ENCODE data around the gene CACNG6.

CACNG6 gene

DNA sequence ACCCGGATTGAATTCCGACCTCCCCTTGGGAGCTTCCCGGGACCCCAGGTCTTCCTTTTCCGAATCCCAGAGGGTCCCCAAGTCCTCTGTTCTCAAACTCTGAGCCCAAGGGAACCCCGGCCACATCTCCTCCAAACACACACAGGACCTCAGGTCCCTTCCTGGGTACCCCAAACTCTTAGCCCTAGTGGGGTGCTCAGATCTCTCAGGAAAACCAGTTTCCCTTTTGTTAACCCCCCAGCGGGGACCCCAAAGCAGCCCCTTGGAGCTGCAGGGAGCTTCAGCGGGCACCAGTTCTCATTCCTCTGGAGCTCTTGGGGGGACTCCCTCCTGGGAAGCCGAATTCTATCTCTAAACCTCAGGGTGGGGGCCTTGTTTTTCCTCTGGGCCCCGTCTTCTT lies 774 bp downstream of the CACNG6 start:
- no peak overlapping the region for H3K9ac ChIP-seq (ENCODE audit: low read depth, low read length)
- no peak for ATAC-seq (ENCODE audit: insufficient read depth, low read depth)
- H3K4me1 ChIP-seq (ENCODE audit: insufficient read depth, low read length), result no peaks in the 10 kb centered on the region
- no peaks in the 10 kb centered on the region for H3K27me3 ChIP-seq (ENCODE audit: insufficient read depth, low read length, poor library complexity)
- no peaks in the 10 kb centered on the region for H4K20me1 ChIP-seq (ENCODE audit: insufficient read depth, low read length)
- H2AFZ ChIP-seq (ENCODE audit: low read depth, low read length), result no peak overlapping the region
- H3K79me2 ChIP-seq (ENCODE audit: insufficient read depth, low read length), result no peaks in the 10 kb centered on the region
- no peak overlapping the region for H3K27ac ChIP-seq (ENCODE audit: low read length)
- no peak overlapping the region for H3K4me3 ChIP-seq (ENCODE audit: low read depth in 1 of 2, low read length in 2 of 2)
- H3K36me3 ChIP-seq (ENCODE audit: insufficient read depth, low read length), result no peaks in the 10 kb centered on the region
- no peak overlapping the region for H3K4me2 ChIP-seq (ENCODE audit: insufficient read depth, low read length)
- no peak for TF ChIP-seq EZH2 (IDR thresholded peaks at IDR 0.05; ENCODE audit: borderline replicate concordance, low read depth, low read length, severe bottlenecking)
- TF ChIP-seq, protein P1, sequence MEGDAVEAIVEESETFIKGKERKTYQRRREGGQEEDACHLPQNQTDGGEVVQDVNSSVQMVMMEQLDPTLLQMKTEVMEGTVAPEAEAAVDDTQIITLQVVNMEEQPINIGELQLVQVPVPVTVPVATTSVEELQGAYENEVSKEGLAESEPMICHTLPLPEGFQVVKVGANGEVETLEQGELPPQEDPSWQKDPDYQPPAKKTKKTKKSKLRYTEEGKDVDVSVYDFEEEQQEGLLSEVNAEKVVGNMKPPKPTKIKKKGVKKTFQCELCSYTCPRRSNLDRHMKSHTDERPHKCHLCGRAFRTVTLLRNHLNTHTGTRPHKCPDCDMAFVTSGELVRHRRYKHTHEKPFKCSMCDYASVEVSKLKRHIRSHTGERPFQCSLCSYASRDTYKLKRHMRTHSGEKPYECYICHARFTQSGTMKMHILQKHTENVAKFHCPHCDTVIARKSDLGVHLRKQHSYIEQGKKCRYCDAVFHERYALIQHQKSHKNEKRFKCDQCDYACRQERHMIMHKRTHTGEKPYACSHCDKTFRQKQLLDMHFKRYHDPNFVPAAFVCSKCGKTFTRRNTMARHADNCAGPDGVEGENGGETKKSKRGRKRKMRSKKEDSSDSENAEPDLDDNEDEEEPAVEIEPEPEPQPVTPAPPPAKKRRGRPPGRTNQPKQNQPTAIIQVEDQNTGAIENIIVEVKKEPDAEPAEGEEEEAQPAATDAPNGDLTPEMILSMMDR (IDR thresholded peaks at IDR 0.05; ENCODE audit: borderline replicate concordance, extremely low read depth, low read length, poor library complexity, severe bottlenecking), result no peak
- no peak for DNase-seq
- no peaks in the 10 kb centered on the region for H3K9me3 ChIP-seq (ENCODE audit: insufficient read depth, low read length, severe bottlenecking)

DNA sequence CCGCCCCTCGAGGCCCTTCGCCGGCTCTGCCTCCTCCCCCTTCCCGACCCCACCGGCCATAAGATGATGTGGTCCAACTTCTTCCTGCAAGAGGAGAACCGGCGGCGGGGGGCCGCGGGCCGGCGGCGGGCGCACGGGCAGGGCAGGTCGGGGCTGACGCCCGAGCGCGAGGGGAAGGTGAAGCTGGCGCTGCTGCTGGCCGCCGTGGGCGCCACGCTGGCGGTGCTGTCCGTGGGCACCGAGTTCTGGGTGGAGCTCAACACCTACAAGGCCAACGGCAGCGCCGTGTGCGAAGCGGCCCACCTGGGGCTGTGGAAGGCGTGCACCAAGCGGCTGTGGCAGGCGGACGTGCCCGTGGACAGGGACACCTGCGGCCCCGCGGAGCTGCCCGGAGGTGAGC lies 1.4 kb downstream of the CACNG6 start:
- H3K36me3 ChIP-seq (ENCODE audit: insufficient read depth, low read length), result no peaks in the 10 kb centered on the region
- DNase-seq (no peak), ATAC-seq (ENCODE audit: insufficient read depth, low read depth) (no peak)
- H3K4me3 ChIP-seq (ENCODE audit: low read depth in 1 of 2, low read length in 2 of 2), result no peak overlapping the region
- H3K27ac ChIP-seq (ENCODE audit: low read length), result no peak overlapping the region
- H2AFZ ChIP-seq (ENCODE audit: low read depth, low read length), result no peak overlapping the region
- H3K27me3 ChIP-seq (ENCODE audit: insufficient read depth, low read length, poor library complexity), result no peaks in the 10 kb centered on the region
- H3K79me2 ChIP-seq (ENCODE audit: insufficient read depth, low read length), result no peaks in the 10 kb centered on the region
- TF ChIP-seq, protein P1 (IDR thresholded peaks at IDR 0.05; ENCODE audit: borderline replicate concordance, extremely low read depth, low read length, poor library complexity, severe bottlenecking), result no peak
- no peak for TF ChIP-seq EZH2 (IDR thresholded peaks at IDR 0.05; ENCODE audit: borderline replicate concordance, low read depth, low read length, severe bottlenecking)
- no peaks in the 10 kb centered on the region for H3K4me1 ChIP-seq (ENCODE audit: insufficient read depth, low read length)
- no peaks in the 10 kb centered on the region for H3K9me3 ChIP-seq (ENCODE audit: insufficient read depth, low read length, severe bottlenecking)
- H3K4me2 ChIP-seq (ENCODE audit: insufficient read depth, low read length), result no peak overlapping the region
- no peak overlapping the region for H3K9ac ChIP-seq (ENCODE audit: low read depth, low read length)
- no peaks in the 10 kb centered on the region for H4K20me1 ChIP-seq (ENCODE audit: insufficient read depth, low read length)

DNA sequence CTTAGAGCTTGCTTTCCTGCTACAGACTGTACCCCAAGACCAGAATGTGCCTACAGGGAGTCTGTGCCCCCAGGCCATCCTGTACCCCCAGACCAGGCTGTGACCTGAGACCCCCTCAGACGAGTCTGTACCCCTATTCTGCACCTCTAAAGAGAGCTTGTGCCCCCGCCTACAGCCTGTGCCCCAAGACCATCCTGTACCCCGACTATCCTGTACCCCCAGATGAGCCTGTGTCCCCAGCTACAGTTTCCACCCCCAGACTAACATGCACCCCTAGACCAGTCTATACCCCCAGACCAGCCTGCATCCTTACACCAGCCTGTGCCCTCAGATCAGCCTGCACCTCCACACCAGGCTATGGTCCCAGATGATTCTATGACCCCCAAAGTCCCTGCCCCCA lies 2.0 kb downstream of the CACNG6 start:
- ATAC-seq (ENCODE audit: insufficient read depth, low read depth), result no peak
- no peaks in the 10 kb centered on the region for H3K79me2 ChIP-seq (ENCODE audit: insufficient read depth, low read length)
- H3K4me1 ChIP-seq (ENCODE audit: insufficient read depth, low read length), result no peaks in the 10 kb centered on the region
- H3K27me3 ChIP-seq (ENCODE audit: insufficient read depth, low read length, poor library complexity), result no peaks in the 10 kb centered on the region
- no peak overlapping the region for H2AFZ ChIP-seq (ENCODE audit: low read depth, low read length)
- H4K20me1 ChIP-seq (ENCODE audit: insufficient read depth, low read length), result no peaks in the 10 kb centered on the region
- no peak overlapping the region for H3K4me2 ChIP-seq (ENCODE audit: insufficient read depth, low read length)
- no peak overlapping the region for H3K27ac ChIP-seq (ENCODE audit: low read length)
- no peak overlapping the region for H3K9ac ChIP-seq (ENCODE audit: low read depth, low read length)
- TF ChIP-seq, protein P1 (IDR thresholded peaks at IDR 0.05; ENCODE audit: borderline replicate concordance, extremely low read depth, low read length, poor library complexity, severe bottlenecking), result no peak
- TF ChIP-seq EZH2 (IDR thresholded peaks at IDR 0.05; ENCODE audit: borderline replicate concordance, low read depth, low read length, severe bottlenecking), result no peak
- DNase-seq, result no peak
- no peaks in the 10 kb centered on the region for H3K9me3 ChIP-seq (ENCODE audit: insufficient read depth, low read length, severe bottlenecking)
- H3K36me3 ChIP-seq (ENCODE audit: insufficient read depth, low read length), result no peaks in the 10 kb centered on the region
- H3K4me3 ChIP-seq (ENCODE audit: low read depth in 1 of 2, low read length in 2 of 2), result no peak overlapping the region

DNA sequence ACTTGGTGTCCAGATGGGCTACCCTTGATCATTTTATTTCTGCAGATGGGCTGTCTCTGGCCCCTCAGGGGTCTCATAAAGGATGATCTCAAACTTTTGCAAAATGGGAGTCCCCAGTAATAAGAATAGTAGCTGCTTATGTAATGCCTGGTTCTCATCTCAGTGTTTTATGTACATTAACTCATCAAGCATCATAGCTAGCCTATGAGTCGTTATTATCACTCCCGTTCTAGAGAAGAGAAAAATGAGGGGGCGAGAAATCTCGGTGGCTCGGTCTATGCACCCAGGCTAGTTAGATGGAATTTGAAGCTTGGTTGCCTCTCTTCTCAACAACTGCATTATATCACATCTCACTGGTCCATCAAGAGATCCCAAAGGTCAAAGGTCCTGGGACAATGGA lies 3.4 kb downstream of the CACNG6 start:
- Histone ChIP-seq H3K4me3 (ENCODE audit: low read depth in 1 of 2, low read length in 2 of 2) (no peak overlapping the region), H4K20me1 (ENCODE audit: insufficient read depth, low read length) (no peaks in the 10 kb centered on the region), H3K27me3 (ENCODE audit: insufficient read depth, low read length, poor library complexity) (no peaks in the 10 kb centered on the region), H3K27ac (ENCODE audit: low read length) (no peak overlapping the region), H2AFZ (ENCODE audit: low read depth, low read length) (no peak overlapping the region), H3K9ac (ENCODE audit: low read depth, low read length) (no peak overlapping the region), H3K4me2 (ENCODE audit: insufficient read depth, low read length) (no peak overlapping the region), H3K4me1 (ENCODE audit: insufficient read depth, low read length) (no peaks in the 10 kb centered on the region), H3K79me2 (ENCODE audit: insufficient read depth, low read length) (no peaks in the 10 kb centered on the region), H3K9me3 (ENCODE audit: insufficient read depth, low read length, severe bottlenecking) (no peaks in the 10 kb centered on the region), H3K36me3 (ENCODE audit: insufficient read depth, low read length) (no peaks in the 10 kb centered on the region)
- TF ChIP-seq EZH2 (IDR thresholded peaks at IDR 0.05; ENCODE audit: borderline replicate concordance, low read depth, low read length, severe bottlenecking), result no peak
- TF ChIP-seq, protein P1 (IDR thresholded peaks at IDR 0.05; ENCODE audit: borderline replicate concordance, extremely low read depth, low read length, poor library complexity, severe bottlenecking), result no peak
- DNase-seq, result no peak
- no peak for ATAC-seq (ENCODE audit: insufficient read depth, low read depth)
